Prostate gland (tissue), 2 donors: ENCODE data around the gene MEF2D. TPM values are rescaled to one million over a fixed set of nuclear protein-coding genes. Genes with fewer than 3 reads are reported as not detected.
A peak's percentile ranks its signal among the peaks of the same experiment; 100 is the strongest.

ENCODE experiments used
- DNase-seq: peaks from one replicate; pipeline ENCODE4 v3.0.0-alpha.2; 2019; ENCODE audit warnings: low spot score
- H3K27ac ChIP-seq, 2 donors: fragments of 200-600 bp; sonication (generic); 2 replicates each; pipeline ENCODE4 v1.5.1; 2017 to 2019
- H3K27me3 ChIP-seq: fragments of 200-600 bp; sonication (generic); replicated peaks from 2 replicates; pipeline ENCODE4 v1.5.1; 2019; ENCODE audit not compliant: insufficient read depth
- H3K36me3 ChIP-seq, 2 donors: fragments of 200-600 bp; sonication (generic); 1 replicate in 1 of 2; 2 replicates in 1 of 2; pipeline versions ENCODE4 v1.5.1 to v1.8.1; 2017 to 2019
- H3K4me1 ChIP-seq: fragments of 200-600 bp; sonication (generic); replicated peaks from 2 replicates; pipeline ENCODE4 v1.5.1; 2019
- H3K4me3 ChIP-seq, 2 donors: fragments of 200-600 bp; sonication (generic); 2 replicates each; pipeline ENCODE4 v1.5.1; 2017 to 2019
- H3K9me3 ChIP-seq: fragments of 200-600 bp; sonication (generic); 2 replicates; pipeline ENCODE4 v1.5.1; 2017
- POLR2A ChIP-seq: fragments of 450-650 bp; IDR thresholded peaks from one replicate; pipeline ENCODE4 v1.6.1; 2016; ENCODE audit warnings: antibody characterized with exemption, mild to moderate bottlenecking
- POLR2AphosphoS5 ChIP-seq: sonication (generic); formaldehyde crosslinking; IDR thresholded peaks from one replicate; pipeline ENCODE4 v1.6.1; 2017; ENCODE audit warnings: antibody characterized with exemption
- WGBS: methylation state at CpG from one replicate; pipeline ENCODE4 v1.1.5; 2018; 5-methylcytosine and 5-hydroxymethylcytosine counted together
- intact Hi-C: fragments of 100-400 bp; cut with DNase I; formaldehyde crosslinking; loops from one replicate; pipeline ENCODE4 v1.14.2; 2022
- total RNA-seq, 2 donors: library from RNA; depleted of rRNA; stranded (reverse); fragments of >200 nt; gene quantifications; one replicate each; pipeline ENCODE4 v1.1.0, GENCODE V29; 2016
- TF ChIP-seq, protein P1 (sequence below), 4 experiments: fragments of 200-600 bp in 2 of 4; fragments of 450-650 bp in 2 of 4; sonication (generic) in 2 of 4; IDR thresholded peaks; 1 replicate in 3 of 4; 2 replicates in 1 of 4; pipeline ENCODE4 v1.5.1; 2016 to 2019; ENCODE audit warnings: antibody characterized with exemption in 4 of 4, mild to moderate bottlenecking in 2 of 4, moderate library complexity in 2 of 4

The MEF2D gene
- total RNA-seq, 2 donors from 2014 or later: 52.1 to 128 TPM

DNA sequence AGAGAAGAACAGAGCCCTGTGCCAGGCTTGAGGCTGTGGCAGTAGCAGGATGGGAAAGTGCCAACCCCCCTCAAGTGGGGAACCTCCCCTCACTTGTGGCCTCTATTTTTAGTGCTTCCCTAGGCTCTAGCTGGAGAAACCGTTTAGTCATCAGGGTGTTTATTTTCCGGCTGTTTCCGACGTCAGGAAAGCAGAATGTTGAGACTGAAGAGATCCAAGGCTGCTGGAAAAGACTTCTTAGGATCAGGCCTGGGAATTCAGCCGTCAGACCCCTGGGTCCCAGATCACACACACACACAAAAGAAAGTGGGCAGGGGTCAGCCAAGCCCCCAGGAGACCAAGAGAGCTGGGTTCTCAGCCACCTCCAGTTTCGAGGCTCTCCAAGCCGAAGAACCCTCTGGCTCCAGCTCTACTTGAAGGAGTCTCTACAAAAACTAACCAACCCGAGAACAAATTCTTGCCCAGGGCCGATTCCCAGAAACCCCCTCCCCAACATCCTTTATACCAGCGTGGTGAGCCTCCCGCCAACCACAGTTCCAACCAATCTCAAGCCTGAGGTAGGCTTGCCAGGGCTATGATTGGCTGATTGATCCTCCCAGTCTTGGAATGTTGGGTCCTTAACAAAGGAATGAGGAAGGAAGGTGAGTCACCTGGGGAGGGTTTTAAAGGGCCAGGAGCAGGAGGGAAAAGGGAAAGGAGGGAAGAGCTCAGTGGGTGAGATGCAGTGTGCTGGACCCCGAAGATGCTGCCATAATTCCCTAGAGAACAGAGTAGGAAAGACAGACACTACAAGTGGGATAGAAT lies 2.5 kb upstream of the MEF2D start:
- Histone ChIP-seq H3K27ac (peak overlapping the region; percentile 99 to 100), H3K27me3 (no peaks in the 10 kb centered on the region), H3K4me3 (no peak overlapping the region), H3K9me3 (no peaks in the 10 kb centered on the region), H3K36me3 (no peaks in the 10 kb centered on the region), H3K4me1 (peaks cover 15% of the 10 kb centered on the region)
- peak; percentile 66 for DNase-seq
- TF ChIP-seq POLR2AphosphoS5 (peak; percentile 79), POLR2A (peak; percentile 41)
- TF ChIP-seq, protein P1, sequence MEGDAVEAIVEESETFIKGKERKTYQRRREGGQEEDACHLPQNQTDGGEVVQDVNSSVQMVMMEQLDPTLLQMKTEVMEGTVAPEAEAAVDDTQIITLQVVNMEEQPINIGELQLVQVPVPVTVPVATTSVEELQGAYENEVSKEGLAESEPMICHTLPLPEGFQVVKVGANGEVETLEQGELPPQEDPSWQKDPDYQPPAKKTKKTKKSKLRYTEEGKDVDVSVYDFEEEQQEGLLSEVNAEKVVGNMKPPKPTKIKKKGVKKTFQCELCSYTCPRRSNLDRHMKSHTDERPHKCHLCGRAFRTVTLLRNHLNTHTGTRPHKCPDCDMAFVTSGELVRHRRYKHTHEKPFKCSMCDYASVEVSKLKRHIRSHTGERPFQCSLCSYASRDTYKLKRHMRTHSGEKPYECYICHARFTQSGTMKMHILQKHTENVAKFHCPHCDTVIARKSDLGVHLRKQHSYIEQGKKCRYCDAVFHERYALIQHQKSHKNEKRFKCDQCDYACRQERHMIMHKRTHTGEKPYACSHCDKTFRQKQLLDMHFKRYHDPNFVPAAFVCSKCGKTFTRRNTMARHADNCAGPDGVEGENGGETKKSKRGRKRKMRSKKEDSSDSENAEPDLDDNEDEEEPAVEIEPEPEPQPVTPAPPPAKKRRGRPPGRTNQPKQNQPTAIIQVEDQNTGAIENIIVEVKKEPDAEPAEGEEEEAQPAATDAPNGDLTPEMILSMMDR (IDR thresholded peaks at IDR 0.05): no peak
- intact Hi-C loops: no loop called here
- WGBS: 24% methylated on average over 12 of the region's 12 CpGs

DNA sequence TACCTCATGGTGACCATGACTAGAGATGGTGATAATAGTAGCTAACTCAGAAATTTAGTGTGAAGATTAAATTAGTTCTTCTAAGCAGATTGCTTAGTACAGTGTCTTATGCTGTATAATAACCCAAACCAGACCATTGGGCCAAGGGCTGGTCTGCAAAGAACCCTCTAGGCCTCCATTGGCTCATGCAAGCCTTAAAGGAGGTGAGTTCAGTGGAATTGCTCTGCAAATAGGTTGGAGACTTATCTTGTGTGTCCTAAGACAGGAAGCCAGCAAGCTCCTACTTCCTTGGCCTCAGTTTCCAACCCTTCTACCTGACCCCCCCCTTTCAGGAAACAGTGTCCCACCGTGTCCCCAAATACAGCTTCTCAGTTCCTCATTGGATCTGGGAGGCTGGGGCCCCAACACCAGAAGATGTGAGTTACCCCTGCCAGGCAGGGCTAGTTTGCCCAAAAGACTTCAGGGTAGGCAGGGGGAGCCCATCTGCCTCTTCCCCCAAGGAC lies 1.9 kb upstream of the MEF2D start:
- intact Hi-C loops: no loop called here
- TF ChIP-seq POLR2AphosphoS5: no peak
- TF ChIP-seq, protein P1 (IDR thresholded peaks at IDR 0.05): no peak
- TF ChIP-seq POLR2A: no peak
- H3K9me3 ChIP-seq: no peaks in the 10 kb centered on the region
- no peak for DNase-seq
- H3K27me3 ChIP-seq: no peaks in the 10 kb centered on the region
- 47% methylated on average over 1 of the region's 1 CpG for WGBS
- peak overlapping the region; percentile 99 to 100 for H3K27ac ChIP-seq
- no peaks in the 10 kb centered on the region for H3K36me3 ChIP-seq
- peaks cover 19% of the 10 kb centered on the region for H3K4me1 ChIP-seq
- no peak overlapping the region for H3K4me3 ChIP-seq

DNA sequence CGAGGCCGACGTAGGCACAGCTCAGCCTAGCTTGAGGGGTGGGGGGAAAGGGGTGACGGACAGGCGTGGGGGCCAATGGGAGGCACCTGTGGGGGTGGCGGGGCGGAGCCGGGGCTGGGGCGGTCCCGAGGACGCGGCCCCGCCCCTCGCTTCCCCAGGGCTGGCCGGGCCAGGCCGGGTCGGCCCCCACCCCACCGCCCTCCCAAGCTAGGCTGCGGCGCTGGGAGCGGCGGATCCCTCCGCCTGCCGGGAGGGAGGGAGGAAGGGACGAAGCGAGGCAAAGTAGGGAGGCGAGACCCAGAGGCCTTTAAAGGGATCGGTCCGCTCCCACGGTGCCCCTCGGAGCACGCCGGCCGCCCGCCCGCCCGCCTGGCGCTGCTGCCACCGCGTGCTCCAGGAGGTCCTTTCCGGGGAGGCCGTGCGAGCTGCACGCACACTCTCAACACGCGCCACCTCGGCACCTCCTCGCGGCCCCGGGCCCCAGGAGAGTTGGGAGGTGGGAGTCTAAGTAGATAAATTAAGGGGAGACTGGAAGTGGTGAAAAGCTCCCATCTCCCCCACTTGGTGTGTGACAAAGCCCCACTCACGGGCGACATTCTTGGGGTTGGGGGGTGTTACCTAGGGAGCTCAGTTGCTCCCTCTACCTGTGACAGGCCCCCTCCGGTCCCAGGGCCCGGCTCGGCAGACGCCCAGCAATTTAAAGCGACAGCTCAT lies 375 bp upstream of the MEF2D start:
- intact Hi-C loops: loop anchor here (1.0 to 2.0 kb wide), 2 partner anchors 40 to 44 kb away; no protein-coding TSS in a partner anchor
- WGBS: 0% methylated on average over 35 of the region's 57 CpGs
- DNase-seq: peak; percentile 96
- TF ChIP-seq, protein P1 (IDR thresholded peaks at IDR 0.05): peak; percentile 46 to 76 (median 68)
- TF ChIP-seq POLR2AphosphoS5 (peak; percentile 83), POLR2A (peak; percentile 81)
- Histone ChIP-seq H3K36me3 (no peaks in the 10 kb centered on the region), H3K27ac (peak overlapping the region; percentile 99 to 100), H3K9me3 (no peaks in the 10 kb centered on the region), H3K27me3 (no peaks in the 10 kb centered on the region), H3K4me1 (peaks cover 29% of the 10 kb centered on the region), H3K4me3 (peak overlapping the region; percentile 87 to 88)

DNA sequence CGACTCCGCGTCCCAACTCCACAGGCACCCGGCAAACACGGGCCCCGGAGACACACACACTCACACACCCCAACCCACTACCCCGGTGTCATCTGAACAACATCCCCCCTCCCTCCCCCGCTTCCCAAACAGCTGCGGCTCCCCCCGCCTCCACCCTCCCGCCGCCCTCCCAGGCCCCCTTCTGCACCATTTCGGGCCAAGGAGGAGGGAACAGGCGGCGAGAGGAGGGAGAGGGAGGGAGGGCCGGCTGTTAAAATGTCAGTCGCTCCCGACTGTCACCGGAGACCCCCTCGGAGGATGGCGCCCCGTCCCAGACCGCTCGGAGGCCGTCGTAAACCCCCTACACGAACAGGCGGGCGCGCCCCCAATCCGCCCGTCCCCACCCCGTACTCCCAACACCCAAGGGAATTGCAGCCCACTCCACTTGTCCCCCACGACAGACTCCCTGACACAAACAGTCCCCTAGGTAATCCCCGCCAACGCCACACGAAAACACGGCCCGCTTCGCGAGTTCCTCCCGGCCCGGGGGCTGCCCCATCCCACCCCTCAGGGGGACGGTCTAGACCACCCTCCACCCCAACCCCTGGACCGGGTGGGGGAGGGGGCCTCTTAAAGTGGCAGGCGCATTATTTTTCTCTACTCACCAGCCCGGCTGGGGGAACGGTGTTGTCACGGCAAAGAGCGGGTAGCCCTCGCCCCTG lies 583 bp downstream of the MEF2D start:
- WGBS: under 1% methylated on average over 41 of the region's 51 CpGs
- Histone ChIP-seq H3K4me1 (peaks cover 29% of the 10 kb centered on the region), H3K9me3 (no peaks in the 10 kb centered on the region), H3K4me3 (peak overlapping the region; percentile 87 to 88), H3K27me3 (no peaks in the 10 kb centered on the region), H3K36me3 (no peaks in the 10 kb centered on the region), H3K27ac (peak overlapping the region; percentile 99 to 100)
- no peak for DNase-seq
- intact Hi-C loops: loop anchor here (1.0 to 2.0 kb wide), 2 partner anchors 39 to 43 kb away; no protein-coding TSS in a partner anchor
- TF ChIP-seq, protein P1 (IDR thresholded peaks at IDR 0.05): no peak
- no peak for TF ChIP-seq POLR2AphosphoS5
- TF ChIP-seq POLR2A: no peak
